HEK293 (cell line): ENCODE measurements around the gene RALGAPA1.
"Not testable (repeated sequence)": the region's sequence is repeated elsewhere in the genome, so short reads cannot be mapped to it uniquely, and the experiment has no call there.

ENCODE experiments used
- KLF7 ChIP-seq: fragments of 450-650 bp; formaldehyde crosslinking; IDR thresholded peaks from 2 replicates; pipeline ENCODE4 v1.5.1; 2016; ENCODE audit warnings: missing biosample characterization, missing genetic modification characterization, borderline replicate concordance
- MYNN ChIP-seq: fragments of 450-650 bp; formaldehyde crosslinking; IDR thresholded peaks from 2 replicates; pipeline ENCODE4 v1.5.1; 2016; ENCODE audit warnings: missing biosample characterization, missing genetic modification characterization, borderline replicate concordance
- TCF7L2 ChIP-seq: IDR thresholded peaks from 2 replicates; pipeline ENCODE4 v1.6.1; 2011; ENCODE audit warnings: low read depth, mild to moderate bottlenecking, inconsistent platforms, low read length, moderate library complexity, borderline replicate concordance
- ZNF138 ChIP-seq: fragments of 450-650 bp; formaldehyde crosslinking; IDR thresholded peaks from 2 replicates; pipeline ENCODE4 v1.5.1; 2016; ENCODE audit warnings: missing biosample characterization, missing genetic modification characterization, borderline replicate concordance
- ZNF292 ChIP-seq: fragments of 450-650 bp; formaldehyde crosslinking; IDR thresholded peaks from 2 replicates; pipeline ENCODE4 v1.5.1; 2016; ENCODE audit warnings: low read depth, missing biosample characterization, missing genetic modification characterization, borderline replicate concordance
- ZNF426 ChIP-seq: fragments of 450-650 bp; formaldehyde crosslinking; IDR thresholded peaks from 2 replicates; pipeline ENCODE4 v1.5.1; 2017; ENCODE audit warnings: missing biosample characterization, missing genetic modification characterization, mild to moderate bottlenecking, inconsistent platforms, moderate library complexity
- ZNF629 ChIP-seq: fragments of 450-650 bp; formaldehyde crosslinking; IDR thresholded peaks from 2 replicates; pipeline ENCODE4 v1.5.1; 2017; ENCODE audit warnings: missing biosample characterization, missing genetic modification characterization
- ZNF654 ChIP-seq: fragments of 450-650 bp; formaldehyde crosslinking; IDR thresholded peaks from 2 replicates; pipeline ENCODE4 v1.5.1; 2016; ENCODE audit warnings: low read depth, missing biosample characterization, missing genetic modification characterization
- ZNF830 ChIP-seq: fragments of 450-650 bp; IDR thresholded peaks from 2 replicates; pipeline ENCODE4 v1.5.0; 2018; ENCODE audit warnings: missing biosample characterization, missing genetic modification characterization, low read depth, mild to moderate bottlenecking, moderate library complexity
- ZSCAN23 ChIP-seq: fragments of 450-650 bp; formaldehyde crosslinking; IDR thresholded peaks from 2 replicates; pipeline ENCODE4 v1.5.1; 2016; ENCODE audit warnings: missing biosample characterization, missing genetic modification characterization
- ZXDB ChIP-seq: fragments of 450-650 bp; formaldehyde crosslinking; IDR thresholded peaks from 2 replicates; pipeline ENCODE4 v1.5.1; 2016; ENCODE audit warnings: missing biosample characterization, missing genetic modification characterization
- TF ChIP-seq, protein P1 (sequence below): fragments of 450-650 bp; formaldehyde crosslinking; IDR thresholded peaks from 2 replicates; pipeline ENCODE4 v1.5.1; 2016; ENCODE audit warnings: missing biosample characterization, missing genetic modification characterization
- TF ChIP-seq, protein P2 (sequence below): sonication (generic); formaldehyde crosslinking; IDR thresholded peaks from 2 replicates; pipeline ENCODE4 v1.8.1; 2022; ENCODE audit warnings: mild to moderate bottlenecking, moderate library complexity, missing genetic modification reagents

DNA sequence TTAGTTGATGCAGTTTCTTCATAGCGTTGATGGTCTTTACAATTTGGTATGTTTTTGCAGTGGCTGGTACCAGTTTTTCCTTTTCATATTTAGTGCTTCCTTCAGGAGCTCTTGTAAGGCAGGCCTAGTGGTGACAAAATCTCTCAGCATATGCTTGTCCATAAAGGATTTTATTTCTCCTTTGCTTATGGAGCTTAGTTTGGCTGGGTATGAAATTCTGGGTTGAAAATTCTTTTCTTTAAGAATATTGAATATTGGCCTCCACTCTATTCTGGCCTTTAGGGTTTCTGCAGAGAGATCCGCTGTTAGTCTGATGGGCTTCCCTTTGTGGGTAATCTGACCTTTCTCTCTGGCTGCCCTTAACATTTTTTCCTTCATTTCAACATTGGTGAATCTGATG, 33.1 kb upstream of the RALGAPA1 start:
- TF ChIP-seq, protein P1, sequence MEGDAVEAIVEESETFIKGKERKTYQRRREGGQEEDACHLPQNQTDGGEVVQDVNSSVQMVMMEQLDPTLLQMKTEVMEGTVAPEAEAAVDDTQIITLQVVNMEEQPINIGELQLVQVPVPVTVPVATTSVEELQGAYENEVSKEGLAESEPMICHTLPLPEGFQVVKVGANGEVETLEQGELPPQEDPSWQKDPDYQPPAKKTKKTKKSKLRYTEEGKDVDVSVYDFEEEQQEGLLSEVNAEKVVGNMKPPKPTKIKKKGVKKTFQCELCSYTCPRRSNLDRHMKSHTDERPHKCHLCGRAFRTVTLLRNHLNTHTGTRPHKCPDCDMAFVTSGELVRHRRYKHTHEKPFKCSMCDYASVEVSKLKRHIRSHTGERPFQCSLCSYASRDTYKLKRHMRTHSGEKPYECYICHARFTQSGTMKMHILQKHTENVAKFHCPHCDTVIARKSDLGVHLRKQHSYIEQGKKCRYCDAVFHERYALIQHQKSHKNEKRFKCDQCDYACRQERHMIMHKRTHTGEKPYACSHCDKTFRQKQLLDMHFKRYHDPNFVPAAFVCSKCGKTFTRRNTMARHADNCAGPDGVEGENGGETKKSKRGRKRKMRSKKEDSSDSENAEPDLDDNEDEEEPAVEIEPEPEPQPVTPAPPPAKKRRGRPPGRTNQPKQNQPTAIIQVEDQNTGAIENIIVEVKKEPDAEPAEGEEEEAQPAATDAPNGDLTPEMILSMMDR (tag by site-specific recombination), result not testable (repeated sequence)
- not testable (repeated sequence) for TF ChIP-seq TCF7L2; MYNN (tag by site-specific recombination); ZNF138 (tag by site-specific recombination); KLF7; ZNF654 (tag by site-specific recombination); ZNF426 (tag by site-specific recombination); ZXDB (tag by site-specific recombination); ZNF292 (tag by site-specific recombination); ZSCAN23; ZNF830 (tag by site-specific recombination); ZNF629 (tag by site-specific recombination)
- TF ChIP-seq, protein P2, sequence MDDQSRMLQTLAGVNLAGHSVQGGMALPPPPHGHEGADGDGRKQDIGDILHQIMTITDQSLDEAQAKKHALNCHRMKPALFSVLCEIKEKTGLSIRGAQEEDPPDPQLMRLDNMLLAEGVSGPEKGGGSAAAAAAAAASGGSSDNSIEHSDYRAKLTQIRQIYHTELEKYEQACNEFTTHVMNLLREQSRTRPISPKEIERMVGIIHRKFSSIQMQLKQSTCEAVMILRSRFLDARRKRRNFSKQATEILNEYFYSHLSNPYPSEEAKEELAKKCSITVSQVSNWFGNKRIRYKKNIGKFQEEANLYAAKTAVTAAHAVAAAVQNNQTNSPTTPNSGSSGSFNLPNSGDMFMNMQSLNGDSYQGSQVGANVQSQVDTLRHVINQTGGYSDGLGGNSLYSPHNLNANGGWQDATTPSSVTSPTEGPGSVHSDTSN (CRISPR knock-in tag), result not testable (repeated sequence)
